Stimulated activated CD8-positive, alpha-beta memory T cell treated with anti-CD3 and anti-CD28 coated beads, Interleukin-15, amount 100 ng/mL, for 48 hours (primary cell): Measurements from ENCODE around the gene CIB2.

ENCODE experiments used
- DNase-seq, 2 donors: peaks; one replicate each; pipeline ENCODE4 v3.0.0-alpha.2; 2020; ENCODE audit warnings: low read depth in 2 of 2

CIB2 gene

GRCh38 chr15:78107471-78107870, 23.8 kb downstream of the CIB2 start:
- DNase-seq = no peak

- no peak for DNase-seq
Observed at GRCh38 chr15:78105476-78106241, 25.6 kb downstream of the CIB2 start.

- no peak for DNase-seq
Observed at GRCh38 chr15:78104566-78105475, 26.4 kb downstream of the CIB2 start.

GRCh38 chr15:78104119-78104479, 27.1 kb downstream of the CIB2 start:
- no peak for DNase-seq

GRCh38 chr15:78103406-78104118, 27.7 kb downstream of the CIB2 start:
- peak; percentile 54 to 68 for DNase-seq

- no peak for DNase-seq
Observed at GRCh38 chr15:78102741-78103140, 28.5 kb downstream of the CIB2 start.

GRCh38 chr15:78102211-78102610, 29.0 kb downstream of the CIB2 start:
- DNase-seq = no peak

GRCh38 chr15:78101423-78102105, 29.7 kb downstream of the CIB2 start:
- no peak for DNase-seq

- DNase-seq = no peak
Observed at GRCh38 chr15:78100886-78101285, 30.4 kb downstream of the CIB2 start.

- DNase-seq = no peak
Observed at GRCh38 chr15:78098131-78098755, 33.0 kb downstream of the CIB2 start.

GRCh38 chr15:78097667-78098066, 33.6 kb downstream of the CIB2 start:
- DNase-seq = no peak

GRCh38 chr15:78093242-78094020, 37.8 kb downstream of the CIB2 start:
- no peak for DNase-seq

- no peak for DNase-seq
Observed at GRCh38 chr15:78092261-78093041, 38.8 kb downstream of the CIB2 start, which contains the start of gene SH2D7. SH2D7 (plus strand) TSS chr15:78092561; CDS start chr15:78092585, 24 bp downstream.

GRCh38 chr15:78090422-78091063, 40.7 kb downstream of the CIB2 start:
- DNase-seq = no peak

GRCh38 chr15:78088773-78089080, 42.5 kb downstream of the CIB2 start:
- DNase-seq = no peak

GRCh38 chr15:78087951-78088772, 43.1 kb downstream of the CIB2 start:
- no peak for DNase-seq

- no peak for DNase-seq
Observed at GRCh38 chr15:78085928-78086327, 45.3 kb downstream of the CIB2 start.

GRCh38 chr15:78084449-78084750, 46.8 kb downstream of the CIB2 start:
- DNase-seq = no peak
